Endothelial cell of umbilical vein (primary cell): ENCODE data around the gene FGA. TPM values are rescaled to one million over a fixed set of nuclear protein-coding genes. Genes with fewer than 3 reads are reported as not detected.

ENCODE experiments used
- BruUV-seq: library from RNA; stranded (reverse); fragments of 400-500 nt; replicated peaks from 2 replicates; lab custom pipeline; 2021; lab: Mats Ljungman, UMichigan
- CTCF ChIA-PET: fragments of 300-600, 350-600 bp; sonication (Branson Sonifier 250); formaldehyde crosslinking; loops from one replicate; lab custom pipeline; 2021; ENCODE audit warnings: antibody characterized with exemption, inconsistent platforms; lab: Charles Lee
- POLR2A ChIA-PET: fragments of 300-600, 350-600 bp; sonication (Branson Sonifier 250); formaldehyde crosslinking; loops from one replicate; lab custom pipeline; 2021; ENCODE audit warnings: antibody characterized with exemption, inconsistent platforms; lab: Charles Lee
- DNase-seq: peaks from one replicate; pipeline ENCODE4 v3.0.0-alpha.2; 2011; ENCODE audit warnings: low read depth, low spot score
- FAIRE-seq: peaks from 2 replicates; lab custom pipeline; 2011; peaks lifted over from hg19 to GRCh38; lab: Jason Lieb, UNC
- H2AFZ ChIP-seq: 2 replicates; pipeline ENCODE4 v1.6.0; 2012; ENCODE audit warnings: low read depth, low read length, control low read depth, inconsistent platforms
- H3K27ac ChIP-seq: 2 replicates; pipeline ENCODE4 v1.5.1; 2011; ENCODE audit warnings: low read depth, mild to moderate bottlenecking, control low read depth, low read length, moderate library complexity; ENCODE audit not compliant: insufficient read depth
- H3K27me3 ChIP-seq, 2 experiments: 2 replicates each; pipeline versions ENCODE4 v1.6.0 to v1.6.1; 2011; ENCODE audit warnings: low read length in 2 of 2, mixed read lengths in 1 of 2; ENCODE audit not compliant: control insufficient read depth in 2 of 2, insufficient read depth in 2 of 2
- H3K36me3 ChIP-seq, 2 experiments: 2 replicates in 1 of 2; 3 replicates in 1 of 2; pipeline ENCODE4 v1.5.1; 2011; ENCODE audit warnings: low read length in 2 of 2, mild to moderate bottlenecking in 1 of 2, moderate library complexity in 1 of 2; ENCODE audit not compliant: control insufficient read depth in 2 of 2, insufficient read depth in 2 of 2; ENCODE audit errors: extremely low read depth in 1 of 2
- H3K4me1 ChIP-seq: 3 replicates; pipeline ENCODE4 v1.5.1; 2011; ENCODE audit warnings: mild to moderate bottlenecking, low read length; ENCODE audit not compliant: control insufficient read depth, insufficient read depth; ENCODE audit errors: extremely low read depth
- H3K4me2 ChIP-seq: 2 replicates; pipeline ENCODE4 v1.6.1; 2011; ENCODE audit warnings: low read length, control low read depth, mixed read lengths; ENCODE audit not compliant: insufficient read depth
- H3K4me3 ChIP-seq, 3 experiments: fragments of 200-600 bp in 1 of 3; sonication (generic), shearing (Covaris generic) in 1 of 3; replicated peaks in 1 of 3; 2 replicates each; pipeline ENCODE4 v1.5.1; 2011 to 2016; ENCODE audit warnings: control low read depth in 3 of 3, low read length in 3 of 3, mild to moderate bottlenecking in 2 of 3, inconsistent platforms in 1 of 3, low read depth in 1 of 3, moderate library complexity in 1 of 3; ENCODE audit not compliant: insufficient read depth in 1 of 3
- H3K79me2 ChIP-seq: 2 replicates; pipeline ENCODE4 v1.6.0; 2012; ENCODE audit warnings: low read length, inconsistent platforms; ENCODE audit not compliant: control insufficient read depth, insufficient read depth
- H3K9ac ChIP-seq: replicated peaks from 2 replicates; pipeline ENCODE3; 2011; ENCODE audit warnings: low read length, control low read depth; ENCODE audit not compliant: insufficient read depth; ENCODE audit errors: extremely low read depth
- H3K9me1 ChIP-seq: replicated peaks from 3 replicates; pipeline ENCODE4 v1.6.0; 2011; ENCODE audit warnings: mild to moderate bottlenecking, low read length; ENCODE audit not compliant: control insufficient read depth, insufficient read depth; ENCODE audit errors: extremely low read depth
- H3K9me3 ChIP-seq: replicated peaks from 2 replicates; pipeline ENCODE4 v1.5.1; 2012; ENCODE audit warnings: low read length, inconsistent platforms; ENCODE audit not compliant: control insufficient read depth, insufficient read depth
- H4K20me1 ChIP-seq: replicated peaks from 2 replicates; pipeline ENCODE3; 2011; ENCODE audit warnings: mild to moderate bottlenecking, low read length; ENCODE audit not compliant: control insufficient read depth, insufficient read depth; ENCODE audit errors: extremely low read depth
- GATA2 ChIP-seq: IDR thresholded peaks from 2 replicates; pipeline ENCODE4 v1.7.0; 2011; ENCODE audit warnings: low read depth, mild to moderate bottlenecking, moderate library complexity, mixed read lengths, low read length; ENCODE audit not compliant: insufficient read length, insufficient read depth
- MYC ChIP-seq: IDR thresholded peaks from one replicate; pipeline ENCODE4 v1.6.1; 2011; ENCODE audit warnings: mild to moderate bottlenecking, low read depth, low read length
- dilution Hi-C: fragments of 300-500 bp; cut with MboI; formaldehyde crosslinking; loops from one replicate; pipeline ENCODE4 v1.15.0; 2019; ENCODE audit warnings: low sequenced_read_pairs; ENCODE audit not compliant: extremely low pct_ligation_motif_present
- intact Hi-C: fragments of 100-400 bp; cut with micrococcal nuclease; formaldehyde crosslinking; loops from one replicate; pipeline ENCODE4 v1.10.0; 2022
- polyA plus RNA-seq, 4 experiments: library from polyadenylated mRNA; depleted of rRNA in 3 of 4; stranded (reverse) in 3 of 4; unstranded in 1 of 4; fragments of >200 nt; gene quantifications; 2 replicates each; pipeline versions ENCODE4 v1.2.1 to v1.2.3, GENCODE V29; 2011 to 2012; ENCODE audit warnings: missing spikeins in 1 of 4
- total RNA-seq: library from RNA; stranded (reverse); gene quantifications from 2 replicates; pipeline ENCODE4 v1.2.3, GENCODE V29; 2021
- TF ChIP-seq, protein P1 (sequence below), 2 donors: IDR thresholded peaks; 1 replicate in 1 of 2; 2 replicates in 1 of 2; pipeline ENCODE4 v1.5.1; 2011; ENCODE audit warnings: low read length in 2 of 2, mild to moderate bottlenecking in 2 of 2, moderate library complexity in 2 of 2, control low read depth in 1 of 2, inconsistent platforms in 1 of 2, low read depth in 1 of 2; ENCODE audit not compliant: insufficient read depth in 1 of 2; ENCODE audit errors: extremely low read depth in 1 of 2

The FGA gene
- total and polyA plus RNA-seq, 2 donors (not counting 3 experiments of a cell fraction or from before 2014, with no cell fraction given), result not detected

DNA sequence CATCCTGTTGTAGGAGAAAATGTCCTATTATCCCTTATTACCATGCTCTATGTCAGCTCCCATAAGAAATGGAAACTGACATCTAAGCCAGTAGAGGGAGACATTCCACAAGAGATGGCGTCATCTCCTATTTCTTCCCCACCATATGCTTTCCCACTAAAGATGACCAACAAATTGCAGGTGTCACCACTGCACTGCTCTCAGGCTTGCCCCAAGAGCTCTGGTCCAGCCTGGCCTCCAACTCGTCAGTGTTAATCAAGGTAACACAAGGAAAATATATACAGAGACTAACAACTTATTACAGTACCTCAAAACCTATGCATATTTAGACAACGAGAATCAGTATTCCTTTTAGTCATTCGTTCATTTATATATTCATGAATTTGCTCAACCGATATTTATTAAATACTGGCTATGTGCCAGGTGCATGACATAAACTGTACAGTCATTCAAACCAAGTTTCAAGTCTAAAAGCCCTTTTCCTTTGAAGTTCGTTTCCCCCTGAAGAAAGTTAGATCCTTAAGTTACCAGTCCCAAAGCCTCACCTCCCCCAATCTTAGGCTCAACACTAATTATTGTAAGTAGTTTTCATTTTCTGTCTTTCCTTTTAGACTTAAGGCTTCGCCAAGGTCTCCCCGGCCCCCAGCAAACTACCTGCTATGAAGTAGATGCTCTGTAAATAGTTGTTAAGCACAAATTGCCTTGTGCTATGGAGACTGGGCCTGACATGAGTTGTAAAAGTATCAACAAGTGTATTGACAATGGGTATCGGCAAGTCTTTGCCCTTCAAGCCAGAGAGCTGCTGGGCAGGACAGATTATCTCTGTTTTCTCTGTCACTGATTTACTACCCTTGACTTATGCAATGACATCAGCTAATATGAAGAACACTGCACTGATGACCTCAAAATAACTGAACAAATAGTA lies 30.8 kb downstream of the FGA start:
- no peak for TF ChIP-seq GATA2
- TF ChIP-seq, protein P1, sequence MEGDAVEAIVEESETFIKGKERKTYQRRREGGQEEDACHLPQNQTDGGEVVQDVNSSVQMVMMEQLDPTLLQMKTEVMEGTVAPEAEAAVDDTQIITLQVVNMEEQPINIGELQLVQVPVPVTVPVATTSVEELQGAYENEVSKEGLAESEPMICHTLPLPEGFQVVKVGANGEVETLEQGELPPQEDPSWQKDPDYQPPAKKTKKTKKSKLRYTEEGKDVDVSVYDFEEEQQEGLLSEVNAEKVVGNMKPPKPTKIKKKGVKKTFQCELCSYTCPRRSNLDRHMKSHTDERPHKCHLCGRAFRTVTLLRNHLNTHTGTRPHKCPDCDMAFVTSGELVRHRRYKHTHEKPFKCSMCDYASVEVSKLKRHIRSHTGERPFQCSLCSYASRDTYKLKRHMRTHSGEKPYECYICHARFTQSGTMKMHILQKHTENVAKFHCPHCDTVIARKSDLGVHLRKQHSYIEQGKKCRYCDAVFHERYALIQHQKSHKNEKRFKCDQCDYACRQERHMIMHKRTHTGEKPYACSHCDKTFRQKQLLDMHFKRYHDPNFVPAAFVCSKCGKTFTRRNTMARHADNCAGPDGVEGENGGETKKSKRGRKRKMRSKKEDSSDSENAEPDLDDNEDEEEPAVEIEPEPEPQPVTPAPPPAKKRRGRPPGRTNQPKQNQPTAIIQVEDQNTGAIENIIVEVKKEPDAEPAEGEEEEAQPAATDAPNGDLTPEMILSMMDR (IDR thresholded peaks at IDR 0.05; ENCODE audit: extremely low read depth in 1 of 2, insufficient read depth in 1 of 2, low read depth in 1 of 2, low read length in 2 of 2), result peak; percentile 40 to 49
- TF ChIP-seq MYC, result no peak
- BruUV-seq, result no TSS peak
- CTCF ChIA-PET, result interaction anchor here (0.6 to 6.0 kb wide), 31 partner anchors 8 to 793 kb away, joined by 3 to 112 read pairs (median 5); partner anchors contain the start of genes FGG, PLRG1 and RBM46
- dilution Hi-C loops (no loop called here), intact Hi-C loops (no loop called here)
- no peak overlapping the region for H3K27ac ChIP-seq
- FAIRE-seq, result peak; percentile 64
- H3K4me2 ChIP-seq, result no peak overlapping the region
- no peaks in the 10 kb centered on the region for H4K20me1 ChIP-seq
- POLR2A ChIA-PET, result interaction anchor here (0.6 kb wide), 1 partner anchor 10 kb away, joined by 3 read pairs; the partner anchor contains the start of gene PLRG1
- H3K4me3 ChIP-seq, result no peak overlapping the region
- H3K79me2 ChIP-seq, result no peaks in the 10 kb centered on the region
- H3K9me1 ChIP-seq, result no peaks in the 10 kb centered on the region
- H2AFZ ChIP-seq, result no peak overlapping the region
- peaks cover 0 to 12% of the 10 kb centered on the region in 2 experiments for H3K27me3 ChIP-seq
- no peaks in the 10 kb centered on the region for H3K36me3 ChIP-seq
- no peaks in the 10 kb centered on the region for H3K4me1 ChIP-seq
- H3K9me3 ChIP-seq, result no peaks in the 10 kb centered on the region
- peak; percentile 53 for DNase-seq
- H3K9ac ChIP-seq, result no peak overlapping the region
